Measurements from ENCODE around the gene RAC3. TPM values are rescaled to one million over a fixed set of nuclear protein-coding genes. Genes with fewer than 3 reads are reported as not detected.

RAC3 gene
- polyA plus RNA-seq, 2 of the 4 experiments (the other 2 are of a cell fraction): 9.9 to 21.0 TPM

GRCh38 chr17:82049106-82049505 is 17.6 kb downstream of the RAC3 start:
- WGBS (ENCODE audit: missing lambda C conversion rate): 87% methylated on average over 6 of the region's 8 CpGs
- TF ChIP-seq EHF (CRISPR knock-in tag; IDR thresholded peaks at IDR 0.05) (no peak), MYC (IDR thresholded peaks at IDR 0.05; ENCODE audit: borderline replicate concordance, low read length) (no peak), EP300 (IDR thresholded peaks at IDR 0.05) (no peak), HOXB5 (CRISPR knock-in tag; IDR thresholded peaks at IDR 0.05) (no peak), PHF8 (IDR thresholded peaks at IDR 0.05; ENCODE audit: borderline replicate concordance, low read depth) (no peak), E2F6 (IDR thresholded peaks at IDR 0.05; ENCODE audit: borderline replicate concordance, low read depth) (no peak), EHMT2 (IDR thresholded peaks at IDR 0.05; ENCODE audit: low read depth) (no peak), CTCF (IDR thresholded peaks at IDR 0.05) (no peak), ZC3H11A (IDR thresholded peaks at IDR 0.05) (no peak), FOSL2 (IDR thresholded peaks at IDR 0.05) (no peak), FOSL2 (CRISPR knock-in tag; IDR thresholded peaks at IDR 0.05) (no peak), SMC3 (IDR thresholded peaks at IDR 0.05) (no peak), SREBF2 (IDR thresholded peaks at IDR 0.05) (no peak), JUNB (IDR thresholded peaks at IDR 0.05) (no peak), POLR2AphosphoS2 (conservative IDR thresholded peaks at IDR 0.05; ENCODE audit: low read length) (no peak), TP53 (CRISPR knock-in tag; IDR thresholded peaks at IDR 0.05) (no peak), GATA3 (IDR thresholded peaks at IDR 0.05; ENCODE audit: borderline replicate concordance) (no peak), FOXS1 (CRISPR knock-in tag; IDR thresholded peaks at IDR 0.05) (no peak), CBX8 (IDR thresholded peaks at IDR 0.05) (no peak), ELK1 (IDR thresholded peaks at IDR 0.05; ENCODE audit: low read depth, low read length) (no peak)
- FAIRE-seq: no peak

GRCh38 chr17:82049521-82049971 is 18.1 kb downstream of the RAC3 start:
- H3K4me2 ChIP-seq: no peak overlapping the region
- no peak for ATAC-seq
- 94% methylated on average over 14 of the region's 16 CpGs for WGBS (ENCODE audit: missing lambda C conversion rate)
- POLR2A ChIA-PET: interaction anchor here (1.4 to 2.0 kb wide), 2 partner anchors 12 to 49 kb away, joined by 5 to 8 read pairs; partner anchors contain the start of genes DCXR and FASN
- FAIRE-seq: no peak
- H3K9me3 ChIP-seq: no peaks in the 10 kb centered on the region
- no peak overlapping the region for H3K27ac ChIP-seq
- TF ChIP-seq SMC3 (IDR thresholded peaks at IDR 0.05): no peak
- no peak for TF ChIP-seq JUNB (IDR thresholded peaks at IDR 0.05)
- DNase-seq (ENCODE audit: low read depth in 1 of 2, low spot score in 1 of 2): no peak
- no peak overlapping the region for H3K4me3 ChIP-seq
- peaks cover 16% of the 10 kb centered on the region; the same call in 2 of the 3 replicates for H3K4me1 ChIP-seq
- CTCF ChIA-PET: interaction anchor here (0.9 to 21.7 kb wide), 7 partner anchors 8 to 90 kb away, joined by 3 to 191 read pairs (median 5); partner anchors contain the start of genes DCXR, NOTUM and RAC3

More at GRCh38 chr17:82049106-82049505, 17.6 kb downstream of the RAC3 start:
- ATAC-seq (no peak), DNase-seq (ENCODE audit: low read depth in 1 of 2, low spot score in 1 of 2) (no peak)
- ChIA-PET POLR2A (no interaction called here), CTCF (interaction anchor here (0.9 to 21.7 kb wide), 7 partner anchors 8 to 90 kb away, joined by 3 to 191 read pairs (median 5); partner anchors contain the start of genes DCXR, NOTUM and RAC3)
- no peaks in the 10 kb centered on the region for H3K9me3 ChIP-seq
- H3K4me3 ChIP-seq: no peak overlapping the region
- H3K4me2 ChIP-seq: no peak overlapping the region
- H3K4me1 ChIP-seq: peaks cover 16% of the 10 kb centered on the region; the same call in 2 of the 3 replicates
- no peak overlapping the region for H3K27ac ChIP-seq

Measured in A549 (cell line).